Embryonic facial prominence (tissue), 1 donor: Measurements from ENCODE around the gene HNRNPA3.
"Not testable (repeated sequence)": the region's sequence is repeated elsewhere in the genome, so short reads cannot be mapped to it uniquely, and the experiment has no call there.

Experiments used
- DNase-seq: peaks from one replicate; pipeline ENCODE4 v3.0.0-alpha.2; 2016; ENCODE audit errors: extremely low spot score

The HNRNPA3 gene

GRCh38 chr2:177232098-177232704, 19.6 kb downstream of the HNRNPA3 start:
- no peak for DNase-seq

- no peak for DNase-seq
These were observed 21.7 kb downstream of the HNRNPA3 start for GRCh38 chr2:177234267-177234666.

GRCh38 chr2:177235855-177236437, 23.4 kb downstream of the HNRNPA3 start:
- no peak for DNase-seq

DNA sequence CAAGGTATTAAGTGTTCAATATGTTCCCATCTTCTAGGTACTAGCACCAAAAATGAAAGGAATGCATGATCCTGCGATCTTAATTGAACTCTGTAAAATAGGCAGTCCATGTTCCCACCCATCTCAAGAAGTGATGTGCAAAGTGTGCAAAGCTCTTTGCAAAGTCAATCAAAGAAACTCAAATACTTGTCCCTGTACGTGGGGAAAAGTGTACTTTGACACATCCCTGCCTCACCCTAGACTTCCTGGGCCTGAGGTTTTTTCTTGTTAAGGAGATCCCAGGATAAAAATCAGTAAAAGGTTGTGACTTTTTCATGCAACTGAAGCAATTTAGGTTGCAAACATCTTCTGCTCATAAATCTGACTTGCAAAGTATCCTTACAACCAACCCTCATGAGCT, 25.3 kb downstream of the HNRNPA3 start:
- DNase-seq: no peak

DNA sequence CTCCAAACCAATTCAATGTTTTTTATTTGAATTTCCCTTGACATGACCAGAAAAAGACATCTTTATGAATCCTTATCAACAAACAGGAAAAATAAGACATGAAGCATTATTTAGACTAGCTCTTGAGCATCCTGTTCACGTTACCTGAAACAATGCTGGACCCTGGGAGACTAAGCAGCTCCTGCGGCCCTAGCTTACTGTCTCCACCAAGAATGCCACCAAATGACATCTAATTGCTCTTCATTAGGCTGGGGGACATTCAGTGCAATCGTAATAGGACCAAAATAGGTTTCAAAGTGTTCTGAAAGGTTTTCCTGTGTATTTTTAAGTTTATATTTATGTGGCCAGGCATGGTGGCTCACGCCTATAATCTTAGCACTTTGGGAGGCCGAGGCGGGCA, 26.5 kb downstream of the HNRNPA3 start:
- DNase-seq: no peak

- no peak for DNase-seq
These were observed 27.5 kb downstream of the HNRNPA3 start for GRCh38 chr2:177239932-177240630.

- no peak for DNase-seq
These were observed 29.1 kb downstream of the HNRNPA3 start for GRCh38 chr2:177241711-177242120.

DNA sequence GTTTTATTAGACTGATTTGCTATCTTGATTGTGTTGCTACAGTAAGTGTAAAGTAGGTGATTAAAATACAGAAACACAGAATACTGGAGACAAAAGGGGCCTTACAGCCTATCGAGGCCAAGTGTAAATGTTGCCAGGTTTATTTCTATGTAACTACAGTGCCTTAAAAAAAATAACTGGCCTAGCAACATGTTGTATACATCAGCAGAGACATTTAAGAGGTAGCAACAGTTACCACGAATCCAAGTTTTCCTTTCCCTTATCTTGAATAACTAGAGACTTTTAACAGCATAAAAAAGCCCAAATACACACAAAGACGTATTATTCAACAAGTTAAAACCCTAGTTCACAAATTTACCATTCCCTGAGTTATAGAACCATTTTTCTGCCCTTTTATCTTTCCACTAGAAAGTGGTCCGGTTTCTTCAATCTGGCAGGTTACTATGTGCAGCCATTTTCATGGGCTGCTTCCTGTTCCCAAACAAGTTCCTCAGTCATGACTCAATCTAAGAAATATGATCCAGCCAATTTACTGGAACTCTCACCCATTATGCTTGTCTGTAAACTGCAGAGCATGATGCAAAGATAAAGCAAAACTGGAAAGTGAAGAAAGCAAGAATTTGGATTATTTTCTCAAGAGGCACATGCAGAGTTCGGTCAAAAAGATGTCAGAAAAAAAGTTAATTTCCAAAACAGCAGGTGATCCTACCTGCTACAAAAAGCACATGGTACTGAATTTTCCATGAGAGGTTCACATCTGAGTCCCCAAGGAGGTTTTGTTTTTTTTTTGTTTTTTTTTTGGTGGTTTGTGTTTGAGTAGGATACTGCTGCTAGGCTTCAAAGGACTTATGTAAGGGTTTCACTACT, 29.8 kb downstream of the HNRNPA3 start:
- peak; percentile 81 for DNase-seq

- DNase-seq: no peak
These were observed 30.5 kb downstream of the HNRNPA3 start for GRCh38 chr2:177243073-177243472.

GRCh38 chr2:177243476-177243875, 30.9 kb downstream of the HNRNPA3 start:
- DNase-seq: no peak

GRCh38 chr2:177244244-177244771, 31.7 kb downstream of the HNRNPA3 start:
- no peak for DNase-seq

- no peak for DNase-seq
These were observed 32.4 kb downstream of the HNRNPA3 start for GRCh38 chr2:177245010-177245422.

GRCh38 chr2:177246000-177246399, 33.4 kb downstream of the HNRNPA3 start:
- DNase-seq: no peak

DNA sequence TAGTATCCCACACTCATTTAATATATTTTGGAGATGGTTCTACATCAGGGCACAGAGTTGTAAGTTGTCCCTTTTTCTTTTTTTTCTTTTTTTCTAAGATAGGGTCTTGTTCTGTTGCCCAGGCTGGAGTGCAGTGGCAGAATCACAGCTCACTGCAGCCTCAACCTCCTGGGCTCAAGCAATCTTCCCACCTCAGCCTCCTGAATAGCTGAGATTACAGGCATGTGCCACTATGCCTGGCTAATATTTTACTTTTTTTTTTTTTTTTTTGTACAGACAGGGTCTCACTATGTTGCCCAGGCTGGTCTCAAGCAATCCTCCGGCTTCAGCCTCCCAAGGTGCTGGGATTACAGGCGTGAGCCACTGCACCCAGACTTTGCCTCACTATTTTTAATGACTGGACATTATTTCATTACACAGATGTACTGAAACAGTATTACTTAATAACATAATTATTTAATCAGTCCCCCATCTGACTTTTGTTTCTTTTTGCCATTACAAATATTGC, 34.0 kb downstream of the HNRNPA3 start:
- not testable (repeated sequence) for DNase-seq

- DNase-seq: no peak
These were observed 35.2 kb downstream of the HNRNPA3 start for GRCh38 chr2:177247693-177248262.

DNA sequence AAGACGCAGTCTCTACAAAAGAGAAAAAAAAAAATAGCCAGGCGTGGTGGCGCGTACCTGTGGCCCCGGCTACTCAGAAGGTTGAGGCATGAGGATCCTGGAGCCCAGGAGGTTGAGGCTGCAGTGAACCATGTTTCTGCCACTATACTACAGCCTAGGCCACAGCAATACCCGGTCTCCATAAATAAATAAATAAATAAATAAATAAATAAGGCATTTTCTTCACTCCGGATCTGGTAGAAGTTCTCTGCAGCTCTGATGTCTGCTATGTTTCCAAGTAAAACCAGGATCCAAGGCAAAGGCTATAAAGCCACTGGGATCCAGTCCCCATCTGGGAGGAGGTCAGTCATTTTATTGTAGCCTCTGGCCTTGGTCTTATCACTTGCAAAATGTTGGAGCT, 36.4 kb downstream of the HNRNPA3 start:
- no peak for DNase-seq

DNA sequence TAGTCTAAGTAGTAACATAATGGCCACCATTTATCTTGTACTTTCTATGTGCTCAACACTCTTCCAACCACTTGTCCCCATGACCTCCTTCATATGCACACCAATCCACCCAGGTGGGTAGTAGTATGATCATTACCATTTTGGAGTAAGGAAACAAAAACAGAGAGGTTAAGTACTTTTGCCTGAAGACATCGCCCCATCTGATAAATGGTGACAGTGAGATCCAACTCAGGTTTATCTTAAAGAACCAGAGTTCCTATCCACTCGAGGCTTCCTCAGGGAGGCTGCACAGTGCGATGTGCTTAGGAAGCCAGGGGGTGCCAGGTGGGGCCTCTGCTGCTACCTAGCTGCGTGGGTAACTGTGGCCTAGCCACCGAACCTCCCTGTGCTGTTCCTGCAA, 37.9 kb downstream of the HNRNPA3 start:
- DNase-seq: no peak

- no peak for DNase-seq
These were observed 38.6 kb downstream of the HNRNPA3 start for GRCh38 chr2:177251165-177251542.

DNA sequence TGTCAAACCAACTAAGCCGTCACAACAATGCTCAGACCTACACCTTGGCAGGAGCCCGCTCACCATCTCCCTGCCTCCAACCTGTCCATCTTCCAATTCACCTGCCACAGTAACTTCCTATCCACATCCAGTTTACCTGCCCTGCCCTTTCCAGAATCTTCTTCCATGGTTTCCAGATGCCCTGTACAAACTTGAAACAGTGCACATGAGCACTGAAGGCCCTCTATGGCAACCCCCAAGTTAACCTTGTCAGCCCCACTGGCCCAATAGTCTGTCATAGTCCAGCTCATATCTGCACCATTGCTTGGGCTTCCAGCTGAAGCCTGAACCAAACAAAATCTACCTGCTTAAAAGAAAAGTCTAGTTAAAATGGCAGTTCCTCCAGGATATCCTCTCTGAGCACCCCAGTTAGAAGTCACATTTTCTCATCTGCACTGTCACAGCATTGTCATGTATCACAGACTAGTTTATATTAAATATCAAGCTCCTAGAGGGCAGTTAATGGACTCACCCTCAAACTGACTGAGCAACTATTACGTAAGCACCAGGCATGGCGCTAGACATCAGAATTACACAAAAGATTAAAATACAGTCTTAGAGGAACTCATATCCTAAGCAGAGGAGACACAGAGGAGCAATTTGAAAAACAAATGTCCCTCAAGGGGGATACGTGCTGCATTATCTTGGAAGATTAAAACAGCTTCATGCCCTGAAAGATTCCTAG, 40.4 kb downstream of the HNRNPA3 start:
- no peak for DNase-seq

GRCh38 chr2:177253704-177254103, 41.1 kb downstream of the HNRNPA3 start:
- no peak for DNase-seq
